Testis (tissue), 3 donors: ENCODE results near the gene CITED2. TPM values are rescaled to one million over a fixed set of nuclear protein-coding genes. Genes with fewer than 3 reads are reported as not detected.

ENCODE experiments used
- DNase-seq: peaks from one replicate; pipeline ENCODE4 v3.0.0-alpha.2; 2019
- H3K27ac ChIP-seq, 2 donors: fragments of 200-600 bp; sonication (generic); one replicate each; pipeline ENCODE4 v1.5.1; 2019
- H3K27me3 ChIP-seq: fragments of 200-600 bp; sonication (generic); one replicate; pipeline ENCODE4 v1.5.1; 2019
- H3K36me3 ChIP-seq: fragments of 200-600 bp; sonication (generic); one replicate; pipeline ENCODE4 v1.5.1; 2017; ENCODE audit warnings: low read depth; ENCODE audit errors: missing control alignments
- H3K4me1 ChIP-seq: fragments of 200-600 bp; sonication (generic); one replicate; pipeline ENCODE4 v1.5.1; 2019
- H3K4me3 ChIP-seq, 2 donors: fragments of 200-600 bp; sonication (generic); one replicate each; pipeline ENCODE4 v1.5.1; 2017 to 2019
- H3K9me3 ChIP-seq: fragments of 200-600 bp; sonication (generic); one replicate; pipeline ENCODE4 v1.5.1; 2017
- CTCF ChIP-seq, 3 experiments: fragments of 450-650 bp in 2 of 3; fragments of 200-600 bp in 1 of 3; sonication (generic) in 1 of 3; IDR thresholded peaks; one replicate each; pipeline ENCODE4 v1.5.1; 2016 to 2019; ENCODE audit warnings: antibody characterized with exemption in 3 of 3, mild to moderate bottlenecking in 2 of 3, moderate library complexity in 1 of 3
- POLR2A ChIP-seq: fragments of 450-650 bp; IDR thresholded peaks from one replicate; pipeline ENCODE4 v1.6.1; 2017; ENCODE audit warnings: antibody characterized with exemption, mild to moderate bottlenecking, moderate library complexity
- WGBS, 2 donors: methylation state at CpG; one replicate each; pipeline ENCODE4 v1.1.5; 2018; 5-methylcytosine and 5-hydroxymethylcytosine counted together
- intact Hi-C: fragments of 100-400 bp; cut with DNase I; formaldehyde crosslinking; loops from one replicate; pipeline ENCODE4 v1.15.1; 2023; ENCODE audit warnings: low total_unique reads
- polyA plus RNA-seq: library from polyadenylated mRNA; stranded (reverse); fragments of 350-450 nt; fragmentation: Illumina TruSeq; extraction: RNeasy Lipid Tissue Mini Kit (QIAGEN cat#74804); gene quantifications from one replicate; pipeline ENCODE4 v1.2.3, GENCODE V29; 2014; ENCODE audit warnings: low read depth, low replicate concordance; ENCODE audit not compliant: insufficient read depth
- total RNA-seq, 2 donors: library from RNA; depleted of rRNA; stranded (reverse); fragments of >200 nt; gene quantifications; one replicate each; pipeline ENCODE4 v1.2.3, GENCODE V29; 2016

CITED2 gene
- total and polyA plus RNA-seq, 3 donors from 2014 or later = 65.2 to 115 (median 70.2) TPM

GRCh38 chr6:139369068-139369467 is 5.4 kb downstream of the CITED2 start:
- intact Hi-C loops = loop anchor here (10.0 kb wide), 1 partner anchor 244 kb away; no protein-coding TSS in a partner anchor
- Histone ChIP-seq H3K27me3 (no peaks in the 10 kb centered on the region), H3K4me3 (no peak overlapping the region), H3K36me3 (no peaks in the 10 kb centered on the region), H3K4me1 (peaks cover 17% of the 10 kb centered on the region), H3K27ac (no peak overlapping the region), H3K9me3 (no peaks in the 10 kb centered on the region)
- DNase-seq = no peak
- WGBS, 2 donors = 48 to 55% methylated on average over 2 of the region's 2 CpGs
- no peak for TF ChIP-seq POLR2A
- TF ChIP-seq CTCF (IDR thresholded peaks at IDR 0.05) = no peak

GRCh38 chr6:139368661-139369060 is 5.8 kb downstream of the CITED2 start:
- H3K27me3 ChIP-seq = no peaks in the 10 kb centered on the region
- H3K27ac ChIP-seq = no peak overlapping the region
- intact Hi-C loops = loop anchor here (10.0 kb wide), 1 partner anchor 244 kb away; no protein-coding TSS in a partner anchor
- no peaks in the 10 kb centered on the region for H3K9me3 ChIP-seq
- WGBS, 2 donors = 74 to 83% methylated on average over 1 of the region's 1 CpG
- no peaks in the 10 kb centered on the region for H3K36me3 ChIP-seq
- H3K4me1 ChIP-seq = peaks cover 17% of the 10 kb centered on the region
- TF ChIP-seq POLR2A (no peak), CTCF (IDR thresholded peaks at IDR 0.05) (no peak)
- no peak overlapping the region for H3K4me3 ChIP-seq
- DNase-seq = no peak

GRCh38 chr6:139367810-139368351 is 6.6 kb downstream of the CITED2 start:
- intact Hi-C loops = loop anchor here (10.0 kb wide), 1 partner anchor 243 kb away; no protein-coding TSS in a partner anchor
- no peak overlapping the region for H3K4me3 ChIP-seq
- no peak overlapping the region for H3K27ac ChIP-seq
- H3K4me1 ChIP-seq = peaks cover 17% of the 10 kb centered on the region
- no peak for DNase-seq
- H3K27me3 ChIP-seq = no peaks in the 10 kb centered on the region
- H3K36me3 ChIP-seq = no peaks in the 10 kb centered on the region
- no peak for TF ChIP-seq CTCF (IDR thresholded peaks at IDR 0.05)
- TF ChIP-seq POLR2A = no peak
- WGBS, 2 donors = 49 to 54% methylated on average over 8 of the region's 8 CpGs
- H3K9me3 ChIP-seq = no peaks in the 10 kb centered on the region

GRCh38 chr6:139364982-139365379 is 9.5 kb downstream of the CITED2 start:
- TF ChIP-seq POLR2A (no peak), CTCF (IDR thresholded peaks at IDR 0.05) (no peak)
- intact Hi-C loops = loop anchor here (5.0 to 10.0 kb wide), 2 partner anchors 148 to 240 kb away; no protein-coding TSS in a partner anchor
- no peak for DNase-seq
- 60 to 76% methylated on average over 3 of the region's 3 CpGs for WGBS, 2 donors
- Histone ChIP-seq H3K27ac (no peak overlapping the region), H3K4me1 (peaks cover 15% of the 10 kb centered on the region), H3K4me3 (no peak overlapping the region), H3K9me3 (no peaks in the 10 kb centered on the region), H3K27me3 (no peaks in the 10 kb centered on the region), H3K36me3 (no peaks in the 10 kb centered on the region)
